BJ (cell line): ENCODE measurements around the gene NRCAM. TPM values are rescaled to one million over a fixed set of nuclear protein-coding genes. Genes with fewer than 3 reads are reported as not detected.
"Not testable (repeated sequence)": the region's sequence is repeated elsewhere in the genome, so short reads cannot be mapped to it uniquely, and the experiment has no call there.

Source experiments
- CTCF ChIA-PET: fragments of 350-600 bp; formaldehyde crosslinking; extraction: SDS; loops from one replicate; lab custom pipeline; 2021; ENCODE audit warnings: antibody characterized with exemption, inconsistent platforms; lab: Yijun Ruan, JAX
- POLR2A ChIA-PET: fragments of 300-600 bp; sonication (Branson Sonifier 250); formaldehyde crosslinking; extraction: SDS; loops from one replicate; lab custom pipeline; 2021; ENCODE audit warnings: antibody characterized with exemption; lab: Charles Lee
- DNase-seq: peaks from one replicate; pipeline ENCODE4 v3.0.0-alpha.2; 2011; ENCODE audit warnings: low read depth
- H3K27me3 ChIP-seq: 2 replicates; pipeline ENCODE4 v1.6.0; 2011; ENCODE audit warnings: low read length; ENCODE audit not compliant: control insufficient read depth, insufficient read depth
- H3K36me3 ChIP-seq: 2 replicates; pipeline ENCODE4 v1.5.1; 2011; ENCODE audit warnings: low read length; ENCODE audit not compliant: control insufficient read depth, insufficient read depth
- H3K4me3 ChIP-seq: 2 replicates; pipeline ENCODE4 v1.5.1; 2011; ENCODE audit warnings: low read depth, mild to moderate bottlenecking, control low read depth, low read length
- polyA plus RNA-seq: library from polyadenylated mRNA; depleted of rRNA; stranded (reverse); fragments of >200 nt; gene quantifications from 2 replicates; pipeline ENCODE4 v1.2.3, GENCODE V29; 2011
- TF ChIP-seq, protein P1 (sequence below): IDR thresholded peaks from 2 replicates; pipeline ENCODE4 v1.5.1; 2011; ENCODE audit warnings: low read depth, mild to moderate bottlenecking, control low read depth, inconsistent platforms, low read length, moderate library complexity; ENCODE audit not compliant: insufficient read depth

NRCAM gene
- polyA plus RNA-seq, 1 experiment = 1.1 TPM

DNA sequence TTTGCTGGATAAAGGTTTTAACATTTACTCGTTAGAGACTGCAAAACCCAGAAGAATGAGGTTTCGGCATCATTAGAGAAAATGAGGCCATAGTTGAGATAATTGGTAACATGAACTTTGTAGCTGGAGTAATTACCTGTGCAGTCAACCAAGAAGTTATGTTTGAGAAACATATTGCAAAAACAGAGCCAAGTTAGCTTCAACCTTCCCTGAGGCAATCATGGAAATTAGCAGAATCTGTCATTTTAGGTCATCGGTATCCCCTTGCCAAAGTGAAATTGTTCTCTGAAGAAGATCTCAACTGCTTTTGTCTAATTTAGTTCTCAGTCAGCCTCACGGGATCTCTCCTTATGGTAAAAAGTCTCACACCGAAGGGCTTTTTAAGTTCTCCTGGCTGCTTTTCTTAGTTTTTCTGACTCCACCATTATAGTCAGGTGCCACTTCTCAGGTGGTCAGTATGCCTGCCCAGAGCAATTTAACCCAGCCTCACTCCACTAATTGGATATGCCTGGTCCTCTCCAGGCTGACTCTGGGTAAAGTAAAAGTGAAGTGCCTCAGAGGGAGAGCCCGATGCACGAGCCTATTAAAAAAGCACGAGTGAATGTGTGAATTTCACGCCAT, 52.5 kb downstream of the NRCAM start:
- 0 out of 2 replicates have a peak, but pooled peaks cover 2% of the 10 kb centered on the region for H3K27me3 ChIP-seq
- POLR2A ChIA-PET = no interaction called here
- H3K36me3 ChIP-seq = no peaks in the 10 kb centered on the region
- DNase-seq = no peak
- TF ChIP-seq, protein P1, sequence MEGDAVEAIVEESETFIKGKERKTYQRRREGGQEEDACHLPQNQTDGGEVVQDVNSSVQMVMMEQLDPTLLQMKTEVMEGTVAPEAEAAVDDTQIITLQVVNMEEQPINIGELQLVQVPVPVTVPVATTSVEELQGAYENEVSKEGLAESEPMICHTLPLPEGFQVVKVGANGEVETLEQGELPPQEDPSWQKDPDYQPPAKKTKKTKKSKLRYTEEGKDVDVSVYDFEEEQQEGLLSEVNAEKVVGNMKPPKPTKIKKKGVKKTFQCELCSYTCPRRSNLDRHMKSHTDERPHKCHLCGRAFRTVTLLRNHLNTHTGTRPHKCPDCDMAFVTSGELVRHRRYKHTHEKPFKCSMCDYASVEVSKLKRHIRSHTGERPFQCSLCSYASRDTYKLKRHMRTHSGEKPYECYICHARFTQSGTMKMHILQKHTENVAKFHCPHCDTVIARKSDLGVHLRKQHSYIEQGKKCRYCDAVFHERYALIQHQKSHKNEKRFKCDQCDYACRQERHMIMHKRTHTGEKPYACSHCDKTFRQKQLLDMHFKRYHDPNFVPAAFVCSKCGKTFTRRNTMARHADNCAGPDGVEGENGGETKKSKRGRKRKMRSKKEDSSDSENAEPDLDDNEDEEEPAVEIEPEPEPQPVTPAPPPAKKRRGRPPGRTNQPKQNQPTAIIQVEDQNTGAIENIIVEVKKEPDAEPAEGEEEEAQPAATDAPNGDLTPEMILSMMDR = no peak
- CTCF ChIA-PET = no interaction called here
- no peak overlapping the region for H3K4me3 ChIP-seq

DNA sequence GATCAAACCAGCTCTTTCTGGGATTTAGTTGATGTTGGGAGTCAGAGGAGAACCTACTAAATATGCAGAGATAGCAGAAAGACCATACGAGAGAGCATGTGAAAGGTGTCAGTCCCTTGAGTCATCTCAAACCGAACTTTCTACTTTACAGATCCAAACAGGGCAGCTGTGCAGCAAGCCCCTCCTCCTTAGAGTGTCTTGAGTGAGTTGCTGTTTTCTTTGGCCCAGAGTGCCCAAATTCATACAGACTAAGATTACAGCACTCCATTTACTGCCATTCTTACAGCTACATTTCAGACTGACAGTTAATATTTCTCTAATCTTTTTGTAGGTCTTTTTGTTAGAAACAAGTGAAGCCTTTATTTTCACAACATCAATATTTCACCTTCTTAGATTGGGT, 53.4 kb downstream of the NRCAM start:
- Histone ChIP-seq H3K36me3 (no peaks in the 10 kb centered on the region), H3K27me3 (0 out of 2 replicates have a peak, but pooled peaks cover 2% of the 10 kb centered on the region), H3K4me3 (no peak overlapping the region)
- ChIA-PET CTCF (interaction anchor here (0.6 kb wide), 1 partner anchor 91 kb away, joined by 3 read pairs; no protein-coding TSS in a partner anchor), POLR2A (no interaction called here)
- DNase-seq = no peak
- TF ChIP-seq, protein P1 = no peak

DNA sequence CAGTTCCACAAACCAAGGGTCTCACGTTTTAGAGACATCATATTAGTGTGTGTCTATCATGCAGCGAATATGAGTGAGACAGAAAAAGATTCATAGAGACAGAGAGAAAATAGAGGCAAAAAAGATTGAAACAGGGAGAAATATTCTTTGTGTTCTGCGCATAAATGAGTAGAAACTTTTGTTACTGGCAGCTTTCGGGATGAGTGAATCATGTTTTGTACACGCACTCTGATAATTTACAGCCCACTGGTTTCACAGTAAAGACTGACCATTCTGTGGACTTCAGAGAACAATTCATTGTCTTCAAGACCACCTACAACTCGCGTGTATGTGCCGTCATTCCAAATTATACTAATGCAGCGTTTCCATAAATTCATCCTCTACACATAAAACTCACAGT, 60.2 kb downstream of the NRCAM start:
- no peaks in the 10 kb centered on the region for H3K27me3 ChIP-seq
- ChIA-PET POLR2A (no interaction called here), CTCF (no interaction called here)
- DNase-seq = no peak
- no peaks in the 10 kb centered on the region for H3K36me3 ChIP-seq
- H3K4me3 ChIP-seq = no peak overlapping the region
- TF ChIP-seq, protein P1 = no peak

DNA sequence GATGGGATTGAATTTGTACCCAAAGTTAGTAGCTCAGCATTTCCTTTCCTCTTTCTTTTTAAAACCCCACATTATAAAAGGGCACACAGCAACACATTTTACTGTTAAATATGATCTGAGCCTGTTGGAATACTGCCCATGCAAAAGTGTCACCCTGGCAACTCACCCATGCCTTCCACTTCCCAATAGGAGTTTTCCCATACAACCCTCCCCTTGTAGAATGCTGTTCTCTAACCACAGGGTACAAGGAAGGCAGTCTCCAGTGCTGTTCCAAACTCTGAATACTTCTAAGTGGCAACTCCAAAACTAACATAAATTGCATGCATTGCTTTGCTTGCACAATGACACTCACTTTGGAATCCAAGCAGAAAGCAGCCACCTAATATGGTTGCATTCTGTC, 60.8 kb downstream of the NRCAM start:
- TF ChIP-seq, protein P1 = no peak
- CTCF ChIA-PET = no interaction called here

DNA sequence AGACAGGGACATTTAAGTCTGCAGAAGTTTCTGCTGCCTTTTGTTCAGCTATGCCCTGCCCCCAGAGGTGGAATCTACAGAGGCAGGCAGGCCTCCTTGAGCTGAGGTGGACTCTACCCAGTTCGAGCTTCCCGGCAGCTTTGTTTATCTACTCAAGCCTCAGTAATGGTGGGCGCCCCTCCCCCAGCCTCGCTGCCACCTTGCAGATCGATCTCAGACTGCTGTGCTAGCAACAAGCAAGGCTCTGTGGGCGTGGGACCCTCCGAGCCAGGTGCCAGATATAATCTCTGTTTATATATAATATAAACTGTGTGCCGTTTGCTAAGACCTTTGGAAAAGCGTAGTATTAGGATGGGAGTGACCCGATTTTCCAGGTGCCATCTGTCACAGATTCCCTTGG, 63.1 kb downstream of the NRCAM start:
- H3K27me3 ChIP-seq, CTCF ChIA-PET, H3K36me3 ChIP-seq, DNase-seq, POLR2A ChIA-PET, H3K4me3 ChIP-seq: not testable (repeated sequence)

More for the DNA sequence above, 60.8 kb downstream of the NRCAM start:
- Histone ChIP-seq H3K36me3 (no peaks in the 10 kb centered on the region), H3K4me3 (no peak overlapping the region), H3K27me3 (no peaks in the 10 kb centered on the region)
- no peak for DNase-seq
- POLR2A ChIA-PET = no interaction called here

DNA sequence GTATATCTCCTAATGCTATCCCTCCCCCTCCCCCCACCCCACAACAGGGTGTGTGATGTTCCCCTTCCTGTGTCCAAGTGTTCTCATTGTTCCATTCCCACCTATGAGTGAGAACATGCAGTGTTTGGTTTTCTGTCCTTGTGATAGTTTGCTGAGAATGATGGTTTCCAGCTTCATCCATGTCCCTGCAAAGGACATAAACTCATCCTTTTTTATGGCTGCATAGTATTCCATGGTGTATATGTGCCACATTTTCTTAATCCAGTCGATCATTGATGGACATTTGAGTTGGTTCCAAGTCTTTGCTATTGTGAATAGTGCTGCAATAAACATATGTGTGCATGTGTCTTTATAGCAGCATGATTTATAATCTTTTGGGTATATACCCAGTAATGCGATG, 68.5 kb downstream of the NRCAM start:
- POLR2A ChIA-PET, H3K27me3 ChIP-seq, H3K36me3 ChIP-seq, CTCF ChIA-PET, DNase-seq, H3K4me3 ChIP-seq: not testable (repeated sequence)
